Astrocyte (in vitro differentiated cells and primary cell): Measurements from ENCODE around the gene LMX1A. TPM values are rescaled to one million over a fixed set of nuclear protein-coding genes. Genes with fewer than 3 reads are reported as not detected.
A peak's percentile ranks its signal among the peaks of the same experiment; 100 is the strongest.

Source experiments
- DNase-seq: peaks from one replicate; pipeline ENCODE4 v3.0.0-alpha.2; 2010; ENCODE audit warnings: low read depth
- FAIRE-seq: peaks from 2 replicates; lab custom pipeline; 2011; peaks lifted over from hg19 to GRCh38; lab: Jason Lieb, UNC
- H2AFZ ChIP-seq: 2 replicates; pipeline ENCODE4 v1.6.0; 2012; ENCODE audit warnings: low read depth, low read length, inconsistent platforms
- H3K27ac ChIP-seq: 2 replicates; pipeline ENCODE4 v1.5.1; 2011; ENCODE audit warnings: low read depth, low read length, inconsistent platforms
- H3K27me3 ChIP-seq: 2 replicates; pipeline ENCODE4 v1.6.0; 2011; ENCODE audit warnings: low read length, inconsistent platforms; ENCODE audit not compliant: insufficient read depth
- H3K36me3 ChIP-seq: 2 replicates; pipeline ENCODE4 v1.5.1; 2011; ENCODE audit warnings: low read length, inconsistent platforms; ENCODE audit not compliant: insufficient read depth
- H3K4me1 ChIP-seq: 2 replicates; pipeline ENCODE4 v1.5.1; 2011; ENCODE audit warnings: low read length, inconsistent platforms; ENCODE audit not compliant: insufficient read depth
- H3K4me2 ChIP-seq: 2 replicates; pipeline ENCODE4 v1.6.0; 2012; ENCODE audit warnings: low read length, inconsistent platforms
- H3K4me3 ChIP-seq: 2 replicates; pipeline ENCODE4 v1.5.1; 2011; ENCODE audit warnings: low read depth, mild to moderate bottlenecking, low read length, inconsistent platforms; ENCODE audit not compliant: insufficient read depth
- H3K79me2 ChIP-seq: 2 replicates; pipeline ENCODE4 v1.6.0; 2012; ENCODE audit warnings: mild to moderate bottlenecking, low read length, inconsistent platforms; ENCODE audit not compliant: insufficient read depth
- H3K9ac ChIP-seq: 2 replicates; pipeline ENCODE4 v1.6.0; 2012; ENCODE audit warnings: mild to moderate bottlenecking, low read length, inconsistent platforms
- H3K9me3 ChIP-seq: 2 replicates; pipeline ENCODE4 v1.5.1; 2012; ENCODE audit warnings: low read depth, mild to moderate bottlenecking, low read length, inconsistent platforms; ENCODE audit not compliant: insufficient read depth
- H4K20me1 ChIP-seq: 2 replicates; pipeline ENCODE4 v1.6.0; 2012; ENCODE audit warnings: low read length, inconsistent platforms; ENCODE audit not compliant: insufficient read depth
- H3K27ac Mint-ChIP-seq: one replicate; pipeline ENCODE4 v1.8.0; 2021; ENCODE audit warnings: mild to moderate bottlenecking, mixed read lengths; ENCODE audit not compliant: unreplicated experiment
- H3K27me3 Mint-ChIP-seq: one replicate; pipeline ENCODE4 v1.8.0; 2021; ENCODE audit warnings: low read depth, mixed read lengths; ENCODE audit not compliant: unreplicated experiment
- H3K36me3 Mint-ChIP-seq: one replicate; pipeline ENCODE4 v1.8.0; 2021; ENCODE audit warnings: low read depth, mixed read lengths; ENCODE audit not compliant: unreplicated experiment
- H3K4me1 Mint-ChIP-seq: one replicate; pipeline ENCODE4 v1.8.0; 2021; ENCODE audit warnings: low read depth, mixed read lengths; ENCODE audit not compliant: unreplicated experiment
- H3K4me3 Mint-ChIP-seq: one replicate; pipeline ENCODE4 v1.8.0; 2021; ENCODE audit warnings: mild to moderate bottlenecking, moderate library complexity, mixed read lengths; ENCODE audit not compliant: unreplicated experiment
- H3K9me3 Mint-ChIP-seq: one replicate; pipeline ENCODE4 v1.8.0; 2021; ENCODE audit warnings: mild to moderate bottlenecking, mixed read lengths; ENCODE audit not compliant: unreplicated experiment
- CTCF ChIP-seq: IDR thresholded peaks from 2 replicates; pipeline ENCODE4 v1.5.1; 2011; ENCODE audit warnings: low read depth, mild to moderate bottlenecking, inconsistent platforms, low read length, moderate library complexity; ENCODE audit not compliant: insufficient read depth
- EZH2 ChIP-seq: IDR thresholded peaks from 2 replicates; pipeline ENCODE4 v1.6.1; 2012; ENCODE audit warnings: mild to moderate bottlenecking, low read length, inconsistent platforms; ENCODE audit not compliant: insufficient read depth
- total RNA-seq: library from RNA; stranded (reverse); gene quantifications from 2 replicates; pipeline ENCODE4 v1.2.1, GENCODE V29; 2021

LMX1A gene
- total RNA-seq, 1 donor from 2014 or later: not detected

- Histone ChIP-seq H3K27ac (no peak overlapping the region), H3K4me1 (peaks cover 6% of the 10 kb centered on the region), H2AFZ (no peak overlapping the region), H3K79me2 (no peaks in the 10 kb centered on the region), H3K36me3 (no peaks in the 10 kb centered on the region), H3K4me2 (no peak overlapping the region), H3K4me3 (no peak overlapping the region), H3K9ac (no peak overlapping the region), H3K27me3 (peaks cover 66% of the 10 kb centered on the region), H4K20me1 (peaks cover 4% of the 10 kb centered on the region), H3K9me3 (no peaks in the 10 kb centered on the region)
- no peak overlapping the region for H3K4me3 Mint-ChIP-seq
- H3K9me3 Mint-ChIP-seq: peaks cover 6% of the 10 kb centered on the region
- no peaks in the 10 kb centered on the region for H3K36me3 Mint-ChIP-seq
- no peak for DNase-seq
- no peak for FAIRE-seq
- H3K4me1 Mint-ChIP-seq: peaks cover 9% of the 10 kb centered on the region
- H3K27ac Mint-ChIP-seq: no peak overlapping the region
- TF ChIP-seq CTCF (no peak), EZH2 (no peak)
- H3K27me3 Mint-ChIP-seq: peaks cover 65% of the 10 kb centered on the region
Measured at GRCh38 chr1:165395478-165395877, 39.0 kb upstream of the LMX1A start.

GRCh38 chr1:165392634-165393571 lies 36.4 kb upstream of the LMX1A start:
- no peaks in the 10 kb centered on the region for H3K36me3 Mint-ChIP-seq
- no peak overlapping the region for H3K4me3 Mint-ChIP-seq
- Histone ChIP-seq H3K4me2 (peak overlapping the region; percentile 72), H3K4me3 (no peak overlapping the region), H3K27ac (no peak overlapping the region), H3K79me2 (no peaks in the 10 kb centered on the region), H2AFZ (no peak overlapping the region), H4K20me1 (peaks cover 4% of the 10 kb centered on the region), H3K9me3 (no peaks in the 10 kb centered on the region), H3K9ac (no peak overlapping the region), H3K27me3 (peaks cover 83% of the 10 kb centered on the region), H3K36me3 (no peaks in the 10 kb centered on the region), H3K4me1 (peaks cover 6% of the 10 kb centered on the region)
- peaks cover 9% of the 10 kb centered on the region for H3K9me3 Mint-ChIP-seq
- FAIRE-seq (peak; percentile 83), DNase-seq (peak; percentile 89)
- peaks cover 91% of the 10 kb centered on the region for H3K27me3 Mint-ChIP-seq
- no peak overlapping the region for H3K27ac Mint-ChIP-seq
- peaks cover 9% of the 10 kb centered on the region for H3K4me1 Mint-ChIP-seq
- peak; percentile 88 for TF ChIP-seq CTCF
- TF ChIP-seq EZH2: no peak

DNA sequence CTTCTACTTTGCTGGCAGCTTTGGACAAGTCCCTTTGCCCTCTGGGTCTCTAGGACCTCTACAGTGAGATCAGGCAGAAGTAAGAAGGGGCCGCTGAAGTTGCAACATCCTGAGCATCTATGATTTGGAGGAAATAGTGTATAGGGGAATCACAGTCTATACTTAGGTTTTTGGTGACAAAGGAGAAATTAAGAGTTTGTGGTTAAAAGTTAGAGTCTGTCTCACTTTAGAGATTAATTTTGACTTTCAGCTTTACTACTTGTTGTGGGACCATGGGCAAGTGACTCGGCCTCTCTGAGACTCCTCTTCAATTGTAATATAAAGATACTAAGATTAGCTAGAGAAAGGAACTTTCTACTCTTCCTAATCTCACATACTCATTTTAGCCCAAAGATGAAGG lies 33.1 kb upstream of the LMX1A start:
- FAIRE-seq (no peak), DNase-seq (no peak)
- Histone ChIP-seq H3K9ac (no peak overlapping the region), H4K20me1 (peaks cover 4% of the 10 kb centered on the region), H2AFZ (no peak overlapping the region), H3K79me2 (no peaks in the 10 kb centered on the region), H3K4me2 (no peak overlapping the region), H3K27me3 (peaks cover 81% of the 10 kb centered on the region), H3K36me3 (no peaks in the 10 kb centered on the region), H3K4me1 (peaks cover 6% of the 10 kb centered on the region), H3K4me3 (no peak overlapping the region), H3K27ac (no peak overlapping the region), H3K9me3 (no peaks in the 10 kb centered on the region)
- peaks cover 8% of the 10 kb centered on the region for H3K4me1 Mint-ChIP-seq
- H3K9me3 Mint-ChIP-seq: peaks cover 9% of the 10 kb centered on the region
- H3K27me3 Mint-ChIP-seq: peaks cover 96% of the 10 kb centered on the region
- H3K27ac Mint-ChIP-seq: no peak overlapping the region
- no peak for TF ChIP-seq CTCF
- no peak for TF ChIP-seq EZH2
- no peak overlapping the region for H3K4me3 Mint-ChIP-seq
- H3K36me3 Mint-ChIP-seq: no peaks in the 10 kb centered on the region
